K562 (cell line): ENCODE measurements around the gene NR6A1. TPM values are rescaled to one million over a fixed set of nuclear protein-coding genes. Genes with fewer than 3 reads are reported as not detected.
A peak's percentile ranks its signal among the peaks of the same experiment; 100 is the strongest.

ENCODE experiments used
- ATAC-seq: fragments of 200-7000 bp; cut with Tn5 transposase; 3 replicates; pipeline ENCODE4 v1.9.1; 2020; ENCODE audit warnings: moderate library complexity
- BruUV-seq: library from RNA; stranded (reverse); fragments of 400-500 nt; replicated peaks from 2 replicates; lab custom pipeline; 2021; lab: Mats Ljungman, UMichigan
- CTCF ChIA-PET: fragments of 300-600 bp; formaldehyde crosslinking; extraction: SDS; loops from one replicate; lab custom pipeline; 2021; ENCODE audit warnings: low intra/inter-chr PET ratio; lab: Yijun Ruan, JAX
- POLR2A ChIA-PET: fragments of 300-600, 350-650 bp; sonication (Branson Sonifier 250); formaldehyde crosslinking; extraction: SDS; loops from one replicate; lab custom pipeline; 2021; ENCODE audit warnings: antibody characterized with exemption, inconsistent platforms; lab: Yijun Ruan, JAX
- DNase-seq, 4 experiments: peaks; one replicate each; pipeline versions ENCODE4 v3.0.0 to v3.0.0-alpha.2; 2011 to 2018; ENCODE audit warnings: low spot score in 3 of 4, mixed read lengths in 3 of 4; ENCODE audit errors: extremely low read depth in 1 of 4
- FAIRE-seq: peaks from 2 replicates; lab custom pipeline; 2011; peaks lifted over from hg19 to GRCh38; lab: Jason Lieb, UNC
- H2AFZ ChIP-seq: 2 replicates; pipeline ENCODE4 v1.6.0; 2011; ENCODE audit warnings: low read depth, low read length, control low read depth, inconsistent platforms
- H3K27ac ChIP-seq: fragments of 200-600 bp; 3 replicates; pipeline ENCODE4 v1.8.0; 2011; ENCODE audit warnings: low read depth, mild to moderate bottlenecking, control low read depth, inconsistent platforms, low read length, moderate library complexity, mixed read lengths; ENCODE audit errors: extremely low read depth
- H3K27me3 ChIP-seq, 2 experiments: fragments of 300-600 bp in 1 of 2; 2 replicates in 1 of 2; 3 replicates in 1 of 2; pipeline versions ENCODE4 v1.6.0 to v1.8.0; 2011; ENCODE audit warnings: inconsistent platforms in 2 of 2, low read length in 2 of 2, mild to moderate bottlenecking in 1 of 2, mixed read lengths in 1 of 2, moderate library complexity in 1 of 2; ENCODE audit not compliant: control insufficient read depth in 2 of 2, insufficient read depth in 2 of 2
- H3K36me3 ChIP-seq: fragments of 300-600 bp; 3 replicates; pipeline ENCODE4 v1.8.0; 2011; ENCODE audit warnings: mild to moderate bottlenecking, low read length, inconsistent platforms; ENCODE audit not compliant: control insufficient read depth, insufficient read depth
- H3K4me1 ChIP-seq, 2 experiments: fragments of 200-600 bp in 1 of 2; replicated peaks in 1 of 2; 2 replicates in 1 of 2; 3 replicates in 1 of 2; pipeline versions ENCODE4 v1.5.1 to v1.8.0; 2011; ENCODE audit warnings: inconsistent platforms in 2 of 2, low read length in 2 of 2, mild to moderate bottlenecking in 1 of 2, mixed read lengths in 1 of 2, moderate library complexity in 1 of 2; ENCODE audit not compliant: control insufficient read depth in 2 of 2, insufficient read depth in 2 of 2
- H3K4me2 ChIP-seq: 2 replicates; pipeline ENCODE4 v1.6.1; 2011; ENCODE audit warnings: low read length, control low read depth, inconsistent platforms, mixed read lengths; ENCODE audit not compliant: insufficient read depth
- H3K4me3 ChIP-seq: fragments of 200-600 bp; sonication (generic), shearing (Covaris generic); 2 replicates; pipeline ENCODE4 v1.5.1; 2016; ENCODE audit warnings: control low read depth, inconsistent platforms
- H3K79me2 ChIP-seq: fragments of 200-600 bp; 3 replicates; pipeline ENCODE4 v1.8.0; 2011; ENCODE audit warnings: low read length, inconsistent platforms; ENCODE audit not compliant: control insufficient read depth, insufficient read depth
- H3K9ac ChIP-seq, 2 experiments: 2 replicates each; pipeline versions ENCODE4 v1.6.0 to v1.6.1; 2011; ENCODE audit warnings: low read depth in 2 of 2, low read length in 2 of 2, control low read depth in 1 of 2, inconsistent platforms in 1 of 2, mild to moderate bottlenecking in 1 of 2, mixed read lengths in 1 of 2; ENCODE audit not compliant: insufficient read depth in 1 of 2
- H3K9me1 ChIP-seq: one replicate; pipeline ENCODE4 v1.6.0; 2011; ENCODE audit warnings: inconsistent platforms, mild to moderate bottlenecking, low read length, moderate library complexity; ENCODE audit not compliant: control insufficient read depth, insufficient read depth
- H3K9me3 ChIP-seq: replicated peaks from 2 replicates; pipeline ENCODE4 v1.5.1; 2011; ENCODE audit warnings: low read depth, low read length, inconsistent platforms; ENCODE audit not compliant: control insufficient read depth, insufficient read depth
- H4K20me1 ChIP-seq: replicated peaks from 2 replicates; pipeline ENCODE4 v1.6.1; 2011; ENCODE audit warnings: low read length, inconsistent platforms, mixed read lengths; ENCODE audit not compliant: control insufficient read depth, insufficient read depth
- HMG20B ChIP-seq: fragments of 250-450 bp; sonication (Bioruptor Pico); IDR thresholded peaks from 2 replicates; pipeline ENCODE4 v1.5.0; 2021; ENCODE audit warnings: mild to moderate bottlenecking
- KDM4B ChIP-seq, 2 experiments: fragments of 450-650 bp in 1 of 2; sonication (generic) in 1 of 2; IDR thresholded peaks; 2 replicates each; pipeline ENCODE4 v1.6.1; 2016 to 2017; ENCODE audit warnings: borderline replicate concordance in 2 of 2, antibody characterized with exemption in 1 of 2, low read depth in 1 of 2, mild to moderate bottlenecking in 1 of 2
- KLF1 ChIP-seq: fragments of 450-650 bp; IDR thresholded peaks from 2 replicates; pipeline ENCODE4 v1.6.1; 2016; ENCODE audit warnings: missing genetic modification characterization, missing compliant biosample characterization
- MIER1 ChIP-seq: fragments of 450-650 bp; IDR thresholded peaks from 2 replicates; pipeline ENCODE4 v1.6.1; 2016; ENCODE audit warnings: antibody characterized with exemption, mild to moderate bottlenecking, low read depth
- SMAD4 ChIP-seq: fragments of 250-450 bp; sonication (Bioruptor Pico); conservative IDR thresholded peaks from 2 replicates; pipeline ENCODE4 v1.8.0; 2021; ENCODE audit warnings: inconsistent platforms, mild to moderate bottlenecking, moderate library complexity
- ZNF445 ChIP-seq: fragments of 250-450 bp; sonication (Bioruptor Pico); IDR thresholded peaks from 2 replicates; pipeline ENCODE4 v1.4.0; 2020; ENCODE audit warnings: low read depth, mild to moderate bottlenecking, moderate library complexity
- WGBS: fragments of 100-300 bp; shearing (Covaris generic); methylation state at CpG from one replicate; pipeline ENCODE4 v1.1.6; 2016; ENCODE audit warnings: low coverage, mixed read lengths; ENCODE audit not compliant: insufficient coverage; ENCODE audit errors: missing lambda C conversion rate; 5-methylcytosine and 5-hydroxymethylcytosine counted together
- in situ Hi-C: fragments of 300-500 bp; cut with MboI; formaldehyde crosslinking; loops from 4 replicates; pipeline ENCODE4 v1.15.0; 2018; ENCODE audit warnings: inconsistent platforms, mixed read lengths
- intact Hi-C: fragments of 100-400 bp; cut with micrococcal nuclease; formaldehyde crosslinking; loops from 2 replicates; pipeline ENCODE4 v1.14.2; 2022
- polyA plus RNA-seq, 8 experiments: library from polyadenylated mRNA; depleted of rRNA in 4 of 8; stranded (reverse) in 5 of 8; unstranded in 3 of 8; fragments of >200 nt; fragmentation: Nextera tagmentation in 2 of 8; fragmentation: Illumina TruSeq in 1 of 8; extraction: Ambion mirVana in 2 of 8; extraction: Trizol in 1 of 8; gene quantifications; 2 replicates each; pipeline versions ENCODE4 v1.2.1 to v1.2.3, GENCODE V29; 2011 to 2014; ENCODE audit warnings: inconsistent platforms in 1 of 8, missing spikeins in 1 of 8
- total RNA-seq, 7 experiments: library from RNA; depleted of rRNA in 6 of 7; stranded (reverse); fragments of >200 nt in 6 of 7; fragmentation: Illumina TruSeq in 2 of 7; extraction: Trizol in 2 of 7; gene quantifications; 2 replicates each; pipeline versions ENCODE4 v1.2.1 to v1.2.3, GENCODE V29; 2011 to 2021; ENCODE audit warnings: low replicate concordance in 1 of 7
- TF ChIP-seq, protein P1 (sequence below): IDR thresholded peaks from 2 replicates; pipeline ENCODE4 v1.6.1; 2016; ENCODE audit warnings: missing genetic modification characterization, missing compliant biosample characterization

NR6A1 gene
- total and polyA plus RNA-seq, 9 of the 15 experiments (the other 6 are each of a cell fraction or from before 2014, with no cell fraction given) = 9.7 to 55.4 (median 28.3) TPM

DNA sequence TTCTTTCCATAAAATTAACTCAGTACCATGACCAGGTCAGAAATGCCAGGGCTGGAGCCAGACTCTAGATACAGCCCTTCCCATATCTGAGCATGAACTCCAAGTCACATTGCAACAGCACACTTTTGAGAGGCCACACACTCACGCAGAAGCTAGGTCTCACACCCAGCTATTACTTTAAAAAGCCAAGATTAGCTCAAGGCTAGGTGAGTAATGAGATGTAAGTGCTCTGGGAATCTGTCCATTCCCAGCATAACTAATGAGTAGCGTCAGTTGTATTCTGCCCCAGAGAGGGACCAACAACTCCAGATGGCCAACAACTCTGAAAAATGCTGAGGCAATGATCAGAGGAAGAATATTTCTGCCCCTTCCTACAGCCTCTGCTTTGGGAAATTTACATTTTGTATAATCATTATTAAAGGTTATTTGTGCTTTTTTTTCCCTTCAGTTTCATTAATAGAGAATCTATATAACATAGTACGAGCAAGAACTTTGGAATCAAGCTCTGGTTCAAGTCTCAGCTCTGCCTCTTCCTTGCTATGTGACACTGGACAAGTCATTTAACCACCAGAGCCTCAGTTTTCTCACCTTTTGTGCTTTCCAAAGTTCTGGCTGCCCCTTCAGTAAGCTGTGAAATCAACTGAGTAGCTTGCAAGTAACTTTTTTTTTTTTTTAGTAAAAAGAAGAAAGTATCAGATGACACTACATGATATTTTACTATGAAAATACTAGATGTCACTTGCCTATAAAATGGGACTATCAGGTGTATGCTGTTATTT is 118.3 kb downstream of the NR6A1 start:
- intact Hi-C loops = no loop called here
- Histone ChIP-seq H3K36me3 (peaks cover 2% of the 10 kb centered on the region; the same call in 1 of the 3 replicates), H3K9ac (no peak overlapping the region), H3K79me2 (peaks cover 62% of the 10 kb centered on the region), H3K9me3 (no peaks in the 10 kb centered on the region), H4K20me1 (no peaks in the 10 kb centered on the region), H2AFZ (no peak overlapping the region), H3K27ac (no peak overlapping the region), H3K27me3 (no peaks in the 10 kb centered on the region), H3K4me2 (peak overlapping the region; percentile 0; the same call in 1 of the 2 replicates), H3K4me3 (no peak overlapping the region)
- in situ Hi-C loops = no loop called here
- POLR2A ChIA-PET = interaction anchor here (0.9 to 2.2 kb wide), 3 partner anchors 9 to 116 kb away, joined by 3 to 5 read pairs (median 4); no protein-coding TSS in a partner anchor
- CTCF ChIA-PET = no interaction called here
- FAIRE-seq (no peak), ATAC-seq (peak; percentile 52; the same call in 2 of the 3 replicates)
- WGBS = 63% methylated on average over 3 of the region's 3 CpGs
- TF ChIP-seq, protein P1, sequence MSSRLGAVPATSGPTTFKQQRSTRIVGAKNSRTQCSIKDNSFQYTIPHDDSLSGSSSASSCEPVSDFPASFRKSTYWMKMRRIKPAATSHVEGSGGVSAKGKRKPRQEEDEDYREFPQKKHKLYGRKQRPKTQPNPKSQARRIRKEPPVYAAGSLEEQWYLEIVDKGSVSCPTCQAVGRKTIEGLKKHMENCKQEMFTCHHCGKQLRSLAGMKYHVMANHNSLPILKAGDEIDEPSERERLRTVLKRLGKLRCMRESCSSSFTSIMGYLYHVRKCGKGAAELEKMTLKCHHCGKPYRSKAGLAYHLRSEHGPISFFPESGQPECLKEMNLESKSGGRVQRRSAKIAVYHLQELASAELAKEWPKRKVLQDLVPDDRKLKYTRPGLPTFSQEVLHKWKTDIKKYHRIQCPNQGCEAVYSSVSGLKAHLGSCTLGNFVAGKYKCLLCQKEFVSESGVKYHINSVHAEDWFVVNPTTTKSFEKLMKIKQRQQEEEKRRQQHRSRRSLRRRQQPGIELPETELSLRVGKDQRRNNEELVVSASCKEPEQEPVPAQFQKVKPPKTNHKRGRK (tag) = no peak
- TF ChIP-seq MIER1 (no peak), KLF1 (tag) (no peak), KDM4B (IDR thresholded peaks at IDR 0.05; ENCODE audit: borderline replicate concordance in 2 of 2, low read depth in 1 of 2) (no peak), HMG20B (CRISPR knock-in tag) (no peak), ZNF445 (CRISPR knock-in tag) (no peak), SMAD4 (CRISPR knock-in tag) (no peak)
- TF ChIP-seq, all 486 proteins: peak for 0
- Histone ChIP-seq H3K4me1 (peaks cover 0 to 11% of the 10 kb centered on the region in 2 experiments; a peak in 2 of 5 replicates), H3K9me1 (no peaks in the 10 kb centered on the region)
- BruUV-seq = no TSS peak
- no peak for DNase-seq
